NCI-H2029 (cell line): ENCODE measurements around the gene POGLUT2.
A peak's percentile ranks its signal among the peaks of the same experiment; 100 is the strongest.
"Not testable (repeated sequence)": the region's sequence is repeated elsewhere in the genome, so short reads cannot be mapped to it uniquely, and the experiment has no call there.

Experiments
- DNase-seq: peaks from one replicate; lab custom pipeline; 2025; lab: John Stamatoyannopoulos, UW

Gene POGLUT2

GRCh38 chr13:102805680-102806079 lies 6.9 kb upstream of the POGLUT2 start:
- no peak for DNase-seq

GRCh38 chr13:102800145-102801041 lies 1.6 kb upstream of the POGLUT2 start:
- peak; percentile 4 for DNase-seq

GRCh38 chr13:102799426-102800144 lies 809 bp upstream of the POGLUT2 start:
- DNase-seq = no peak

- no peak for DNase-seq
These were observed 5.0 kb downstream of the POGLUT2 start for GRCh38 chr13:102793611-102794355.

GRCh38 chr13:102792396-102792795 lies 6.4 kb downstream of the POGLUT2 start:
- DNase-seq = no peak

- DNase-seq = no peak
These were observed 10.1 kb downstream of the POGLUT2 start for GRCh38 chr13:102788683-102789082.

GRCh38 chr13:102784483-102784882 lies 14.3 kb downstream of the POGLUT2 start:
- DNase-seq = no peak

GRCh38 chr13:102781591-102781990 lies 17.2 kb downstream of the POGLUT2 start:
- no peak for DNase-seq

GRCh38 chr13:102780656-102781055 lies 18.1 kb downstream of the POGLUT2 start:
- DNase-seq = not testable (repeated sequence)

GRCh38 chr13:102779436-102780159 lies 19.2 kb downstream of the POGLUT2 start:
- DNase-seq = no peak

- DNase-seq = no peak
These were observed 21.0 kb downstream of the POGLUT2 start for GRCh38 chr13:102777736-102778135.

- DNase-seq = no peak
These were observed 22.5 kb downstream of the POGLUT2 start for GRCh38 chr13:102776271-102776670.

- no peak for DNase-seq
These were observed 23.9 kb downstream of the POGLUT2 start for GRCh38 chr13:102774591-102775520.

GRCh38 chr13:102774214-102774568 lies 24.6 kb downstream of the POGLUT2 start:
- DNase-seq = no peak

- peak; percentile 48 for DNase-seq
These were observed 25.1 kb downstream of the POGLUT2 start, which contains the start of gene TEX30 for GRCh38 chr13:102773441-102774213. TEX30 (minus strand) TSS chr13:102773786; CDS start chr13:102770026, 3,760 bp downstream.

GRCh38 chr13:102772042-102772425 lies 26.7 kb downstream of the POGLUT2 start:
- no peak for DNase-seq

GRCh38 chr13:102771298-102772041 lies 27.3 kb downstream of the POGLUT2 start:
- DNase-seq = no peak

GRCh38 chr13:102770435-102770834 lies 28.3 kb downstream of the POGLUT2 start:
- DNase-seq = no peak

- DNase-seq = no peak
These were observed 29.1 kb downstream of the POGLUT2 start for GRCh38 chr13:102769679-102770078.
